Chondrocyte (in vitro differentiated cells): Measurements from ENCODE around the gene SREBF1. TPM values are rescaled to one million over a fixed set of nuclear protein-coding genes. Genes with fewer than 3 reads are reported as not detected.

Experiments
- DNase-seq: peaks from one replicate; pipeline ENCODE4 v3.0.0; 2021; ENCODE audit warnings: mixed read lengths, low spot score
- H3K27ac Mint-ChIP-seq: one replicate; pipeline ENCODE4 v1.8.0; 2021; ENCODE audit warnings: mild to moderate bottlenecking, moderate library complexity, mixed read lengths; ENCODE audit not compliant: unreplicated experiment
- H3K27me3 Mint-ChIP-seq: 2 replicates; pipeline ENCODE4 v1.8.0; 2021; ENCODE audit warnings: low read depth, mixed read lengths
- H3K36me3 Mint-ChIP-seq: 2 replicates; pipeline ENCODE4 v1.8.0; 2021; ENCODE audit warnings: low read depth, mixed read lengths
- H3K4me1 Mint-ChIP-seq: 2 replicates; pipeline ENCODE4 v1.8.0; 2021; ENCODE audit warnings: low read depth, mild to moderate bottlenecking, mixed read lengths
- H3K4me3 Mint-ChIP-seq: one replicate; pipeline ENCODE4 v1.8.0; 2021; ENCODE audit warnings: mild to moderate bottlenecking, moderate library complexity, mixed read lengths; ENCODE audit not compliant: unreplicated experiment
- H3K9me3 Mint-ChIP-seq: 2 replicates; pipeline ENCODE4 v1.8.0; 2021; ENCODE audit warnings: low read depth, mixed read lengths
- CTCF ChIP-seq: fragments of 200-600 bp; sonication (generic); IDR thresholded peaks from 2 replicates; pipeline ENCODE4 v1.5.0; 2021; ENCODE audit warnings: antibody characterized with exemption, mild to moderate bottlenecking, moderate library complexity
- total RNA-seq: library from RNA; stranded (reverse); gene quantifications from 3 replicates; pipeline ENCODE4 v1.2.1, GENCODE V29; 2021

SREBF1 gene
- total RNA-seq, 1 donor from 2014 or later = 22.8 TPM

DNA sequence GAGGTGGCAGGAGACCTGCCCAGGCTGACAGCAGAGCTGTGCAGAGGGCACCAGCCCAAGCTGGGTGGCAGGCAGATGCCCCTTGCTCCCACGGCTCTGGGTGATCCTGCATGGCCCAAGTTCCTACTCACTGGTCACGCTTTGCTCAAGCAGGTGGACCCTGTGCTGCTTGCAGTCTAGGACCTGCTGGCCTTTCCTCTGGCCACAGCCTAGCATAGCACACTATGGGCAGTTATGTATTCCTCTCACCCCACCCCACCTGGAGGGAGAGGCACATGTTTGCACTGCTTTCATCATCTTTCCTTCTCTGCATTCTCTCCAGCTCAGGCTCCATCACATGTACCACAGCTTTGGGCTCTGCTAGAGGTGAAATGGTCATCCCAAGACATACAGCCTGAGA is 19.6 kb upstream of the SREBF1 start:
- Mint-ChIP-seq H3K4me1 (peaks cover 37% of the 10 kb centered on the region), H3K4me3 (no peak overlapping the region), H3K27me3 (no peaks in the 10 kb centered on the region), H3K27ac (no peak overlapping the region), H3K9me3 (no peaks in the 10 kb centered on the region), H3K36me3 (peaks cover 2% of the 10 kb centered on the region)
- DNase-seq = no peak
- TF ChIP-seq CTCF = no peak

DNA sequence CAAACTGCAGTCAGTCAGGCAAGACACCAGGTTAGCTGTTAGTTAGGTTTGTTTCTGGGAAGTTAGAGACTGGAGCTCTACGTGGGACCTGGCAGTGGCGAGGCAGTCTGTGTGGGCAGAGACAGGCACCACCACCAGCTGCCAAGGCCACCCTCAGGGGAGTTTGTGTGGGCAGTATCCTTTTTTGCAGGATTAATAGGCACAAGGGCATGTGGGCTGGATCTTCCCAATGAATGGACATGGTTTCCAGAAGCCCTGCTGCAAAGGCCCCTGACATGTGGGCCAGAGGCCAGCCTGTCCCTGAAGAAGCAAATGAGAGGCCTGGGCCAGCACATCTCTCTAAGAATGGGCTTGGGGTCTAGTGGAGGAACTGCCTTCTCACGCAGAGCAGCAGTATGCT is 19.2 kb upstream of the SREBF1 start:
- no peak overlapping the region for H3K27ac Mint-ChIP-seq
- DNase-seq = no peak

GRCh38 chr17:17853811-17854447 is 17.1 kb upstream of the SREBF1 start:
- H3K27ac Mint-ChIP-seq = no peak overlapping the region
- TF ChIP-seq CTCF = no peak

More for the DNA sequence above, 19.2 kb upstream of the SREBF1 start:
- Mint-ChIP-seq H3K4me3 (no peak overlapping the region), H3K36me3 (peaks cover 4% of the 10 kb centered on the region), H3K4me1 (peaks cover 37% of the 10 kb centered on the region), H3K9me3 (no peaks in the 10 kb centered on the region), H3K27me3 (no peaks in the 10 kb centered on the region)
- TF ChIP-seq CTCF = no peak

GRCh38 chr17:17852930-17853329 is 16.1 kb upstream of the SREBF1 start:
- Mint-ChIP-seq H3K4me1 (peaks cover 58% of the 10 kb centered on the region), H3K27me3 (no peaks in the 10 kb centered on the region)

More at GRCh38 chr17:17853811-17854447, 17.1 kb upstream of the SREBF1 start:
- H3K27me3 Mint-ChIP-seq = no peaks in the 10 kb centered on the region
- peaks cover 57% of the 10 kb centered on the region for H3K4me1 Mint-ChIP-seq
- DNase-seq = no peak
- H3K4me3 Mint-ChIP-seq = no peak overlapping the region
- no peaks in the 10 kb centered on the region for H3K9me3 Mint-ChIP-seq
- peaks cover 7% of the 10 kb centered on the region for H3K36me3 Mint-ChIP-seq

More at GRCh38 chr17:17852930-17853329, 16.1 kb upstream of the SREBF1 start:
- Mint-ChIP-seq H3K27ac (no peak overlapping the region), H3K4me3 (no peak overlapping the region), H3K36me3 (peaks cover 7% of the 10 kb centered on the region), H3K9me3 (no peaks in the 10 kb centered on the region)
- no peak for TF ChIP-seq CTCF
- DNase-seq = no peak
